ENCODE data around the gene SBNO1.
"Not testable (repeated sequence)": the region's sequence is repeated elsewhere in the genome, so short reads cannot be mapped to it uniquely, and the experiment has no call there.

Gene SBNO1

GRCh38 chr12:123388951-123389559 is 24.4 kb upstream of the SBNO1 start:
- DNase-seq (ENCODE audit: low read depth), result peak; percentile 44
- TF ChIP-seq POLR2A (IDR thresholded peaks at IDR 0.05; ENCODE audit: extremely low read depth, insufficient read length), result peak; percentile 52
- TF ChIP-seq, protein P1, sequence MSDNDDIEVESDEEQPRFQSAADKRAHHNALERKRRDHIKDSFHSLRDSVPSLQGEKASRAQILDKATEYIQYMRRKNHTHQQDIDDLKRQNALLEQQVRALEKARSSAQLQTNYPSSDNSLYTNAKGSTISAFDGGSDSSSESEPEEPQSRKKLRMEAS (IDR thresholded peaks at IDR 0.05; ENCODE audit: low read depth, low read length), result no peak
- H3K4me3 ChIP-seq (ENCODE audit: low read depth, low read length), result peak overlapping the region; percentile 65

- H3K4me3 ChIP-seq (ENCODE audit: low read depth, low read length), result peak overlapping the region; percentile 60
- DNase-seq (ENCODE audit: low read depth), result peak; percentile 89
- TF ChIP-seq POLR2A (IDR thresholded peaks at IDR 0.05; ENCODE audit: extremely low read depth, insufficient read length) (no peak), MYC (IDR thresholded peaks at IDR 0.05; ENCODE audit: low read depth, low read length) (0 out of 2 replicates have a peak, but pooled peaks have one; percentile 14)
Observed at GRCh38 chr12:123388177-123388950, 23.7 kb upstream of the SBNO1 start.

GRCh38 chr12:123387508-123388176 is 23.0 kb upstream of the SBNO1 start:
- peak overlapping the region; percentile 60 for H3K4me3 ChIP-seq (ENCODE audit: low read depth, low read length)
- TF ChIP-seq, protein P1 (IDR thresholded peaks at IDR 0.05; ENCODE audit: low read depth, low read length), result no peak; the same call in 1 of the 2 replicates
- TF ChIP-seq MYC (IDR thresholded peaks at IDR 0.05; ENCODE audit: low read depth, low read length) (no peak), POLR2A (IDR thresholded peaks at IDR 0.05; ENCODE audit: extremely low read depth, insufficient read length) (no peak)
- TF ChIP-seq, protein P2, sequence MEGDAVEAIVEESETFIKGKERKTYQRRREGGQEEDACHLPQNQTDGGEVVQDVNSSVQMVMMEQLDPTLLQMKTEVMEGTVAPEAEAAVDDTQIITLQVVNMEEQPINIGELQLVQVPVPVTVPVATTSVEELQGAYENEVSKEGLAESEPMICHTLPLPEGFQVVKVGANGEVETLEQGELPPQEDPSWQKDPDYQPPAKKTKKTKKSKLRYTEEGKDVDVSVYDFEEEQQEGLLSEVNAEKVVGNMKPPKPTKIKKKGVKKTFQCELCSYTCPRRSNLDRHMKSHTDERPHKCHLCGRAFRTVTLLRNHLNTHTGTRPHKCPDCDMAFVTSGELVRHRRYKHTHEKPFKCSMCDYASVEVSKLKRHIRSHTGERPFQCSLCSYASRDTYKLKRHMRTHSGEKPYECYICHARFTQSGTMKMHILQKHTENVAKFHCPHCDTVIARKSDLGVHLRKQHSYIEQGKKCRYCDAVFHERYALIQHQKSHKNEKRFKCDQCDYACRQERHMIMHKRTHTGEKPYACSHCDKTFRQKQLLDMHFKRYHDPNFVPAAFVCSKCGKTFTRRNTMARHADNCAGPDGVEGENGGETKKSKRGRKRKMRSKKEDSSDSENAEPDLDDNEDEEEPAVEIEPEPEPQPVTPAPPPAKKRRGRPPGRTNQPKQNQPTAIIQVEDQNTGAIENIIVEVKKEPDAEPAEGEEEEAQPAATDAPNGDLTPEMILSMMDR (IDR thresholded peaks at IDR 0.05; ENCODE audit: low read depth, low read length), result no peak
- DNase-seq (ENCODE audit: low read depth), result peak; percentile 61

DNA sequence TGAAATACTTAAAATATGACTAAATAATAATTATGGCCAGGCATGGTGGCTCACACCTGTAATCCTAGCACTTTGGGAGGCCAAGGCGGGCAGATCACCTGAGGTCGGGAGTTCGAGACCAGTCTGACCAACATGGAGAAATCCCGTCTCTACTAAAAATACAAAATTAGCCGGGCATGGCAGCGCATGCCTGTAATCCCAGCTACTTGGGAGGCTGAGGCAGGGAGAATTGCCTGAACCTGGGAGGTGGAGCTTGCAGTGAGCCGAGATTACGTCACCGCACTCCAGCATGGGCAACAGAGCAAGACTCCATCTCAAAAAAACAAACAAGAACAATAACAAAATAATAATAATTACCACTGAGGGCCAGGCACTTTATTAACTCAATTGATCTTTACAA is 20.9 kb upstream of the SBNO1 start:
- peak; percentile 37 for DNase-seq (ENCODE audit: low read depth)
- H3K4me3 ChIP-seq (ENCODE audit: low read depth, low read length), result not testable (repeated sequence)

- DNase-seq (ENCODE audit: low read depth), result peak; percentile 19
- H3K4me3 ChIP-seq (ENCODE audit: low read depth, low read length), result peak overlapping the region; percentile 88
- TF ChIP-seq, protein P2 (IDR thresholded peaks at IDR 0.05; ENCODE audit: low read depth, low read length), result no peak
- TF ChIP-seq MYC (IDR thresholded peaks at IDR 0.05; ENCODE audit: low read depth, low read length), result no peak
- TF ChIP-seq, protein P1 (IDR thresholded peaks at IDR 0.05; ENCODE audit: low read depth, low read length), result no peak
- TF ChIP-seq POLR2A (IDR thresholded peaks at IDR 0.05; ENCODE audit: extremely low read depth, insufficient read length), result no peak
Observed at GRCh38 chr12:123384994-123385376, 20.3 kb upstream of the SBNO1 start.

DNA sequence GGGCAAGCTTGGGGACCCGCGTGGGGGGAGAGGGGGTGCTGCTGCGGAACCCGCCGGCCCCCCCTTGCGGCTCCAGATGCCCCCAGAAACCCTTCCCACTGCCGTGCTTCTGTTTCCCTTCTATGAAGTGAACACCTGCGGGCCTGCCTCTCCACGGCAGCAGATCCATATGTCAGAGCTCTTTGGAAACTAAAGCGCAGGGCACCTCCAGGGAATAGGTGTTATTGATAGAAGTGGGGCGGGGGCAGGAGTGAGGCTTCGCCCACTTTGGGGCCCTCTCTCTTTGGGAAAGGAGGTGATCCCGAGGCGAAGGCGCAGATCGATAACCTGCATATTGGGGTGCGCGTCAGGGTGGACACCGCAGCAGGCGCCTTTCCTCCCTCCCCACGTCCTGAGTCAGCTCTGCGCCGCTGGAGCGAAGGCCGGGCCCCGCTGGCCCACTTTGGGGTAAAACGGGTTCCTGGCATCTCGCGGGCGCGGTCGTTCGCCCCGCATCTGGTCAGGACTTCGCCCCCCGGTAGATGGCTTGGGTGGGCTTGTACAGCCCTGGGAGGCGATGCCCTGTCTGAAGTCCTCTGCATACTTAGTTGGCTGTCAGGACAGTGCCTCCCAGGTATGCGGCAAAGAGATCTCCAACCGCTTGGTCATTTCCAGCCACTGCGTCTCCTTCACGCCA is 19.8 kb upstream of the SBNO1 start:
- TF ChIP-seq POLR2A (IDR thresholded peaks at IDR 0.05; ENCODE audit: extremely low read depth, insufficient read length), result no peak
- TF ChIP-seq, protein P2 (IDR thresholded peaks at IDR 0.05; ENCODE audit: low read depth, low read length), result peak; percentile 14
- DNase-seq (ENCODE audit: low read depth), result peak; percentile 58
- peak overlapping the region; percentile 88 for H3K4me3 ChIP-seq (ENCODE audit: low read depth, low read length)

DNA sequence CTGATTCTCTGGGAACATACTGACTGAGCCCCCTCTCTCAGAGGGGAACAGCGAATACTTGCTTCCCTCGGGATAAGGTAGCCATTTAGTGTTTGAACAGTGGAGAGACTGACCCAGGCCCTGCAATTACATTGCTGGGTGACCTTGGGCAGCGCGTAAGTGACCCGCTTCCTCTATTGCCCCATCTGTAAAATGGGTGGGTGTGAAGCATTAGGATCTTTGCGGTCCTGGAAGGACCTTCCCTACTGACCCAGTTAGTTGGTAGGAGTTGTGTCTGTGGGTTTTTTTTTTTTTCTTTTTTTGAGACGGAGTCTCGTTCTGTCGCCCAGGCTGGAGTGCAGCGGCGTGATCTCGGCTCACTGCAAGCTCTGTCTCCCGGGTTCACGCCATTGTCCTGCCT is 18.0 kb upstream of the SBNO1 start:
- no peak for DNase-seq (ENCODE audit: low read depth)
- TF ChIP-seq MYC (IDR thresholded peaks at IDR 0.05; ENCODE audit: low read depth, low read length) (no peak), POLR2A (IDR thresholded peaks at IDR 0.05; ENCODE audit: extremely low read depth, insufficient read length) (no peak)
- TF ChIP-seq, protein P1 (IDR thresholded peaks at IDR 0.05; ENCODE audit: low read depth, low read length), result no peak
- TF ChIP-seq, protein P2 (IDR thresholded peaks at IDR 0.05; ENCODE audit: low read depth, low read length), result no peak
- no peak overlapping the region for H3K4me3 ChIP-seq (ENCODE audit: low read depth, low read length)
